GM12892 (cell line): ENCODE results near the gene PRKAR1B.

ENCODE experiments used
- DNase-seq: peaks from one replicate; pipeline ENCODE4 v3.0.0; 2011; ENCODE audit not compliant: insufficient read length
- FAIRE-seq: peaks from 2 replicates; lab custom pipeline; 2011; peaks lifted over from hg19 to GRCh38; lab: Jason Lieb, UNC
- POLR2A ChIP-seq: IDR thresholded peaks from 2 replicates; pipeline ENCODE4 v1.6.1; 2011; ENCODE audit warnings: low read depth, low read length, control low read depth
- POLR2AphosphoS5 ChIP-seq: IDR thresholded peaks from 2 replicates; pipeline ENCODE4 v1.6.1; 2011; ENCODE audit warnings: low read depth, low read length, control low read depth
- TAF1 ChIP-seq: IDR thresholded peaks from 2 replicates; pipeline ENCODE4 v1.6.1; 2011; ENCODE audit warnings: low read depth, mild to moderate bottlenecking, control low read depth, low read length, borderline replicate concordance

The PRKAR1B gene

DNA sequence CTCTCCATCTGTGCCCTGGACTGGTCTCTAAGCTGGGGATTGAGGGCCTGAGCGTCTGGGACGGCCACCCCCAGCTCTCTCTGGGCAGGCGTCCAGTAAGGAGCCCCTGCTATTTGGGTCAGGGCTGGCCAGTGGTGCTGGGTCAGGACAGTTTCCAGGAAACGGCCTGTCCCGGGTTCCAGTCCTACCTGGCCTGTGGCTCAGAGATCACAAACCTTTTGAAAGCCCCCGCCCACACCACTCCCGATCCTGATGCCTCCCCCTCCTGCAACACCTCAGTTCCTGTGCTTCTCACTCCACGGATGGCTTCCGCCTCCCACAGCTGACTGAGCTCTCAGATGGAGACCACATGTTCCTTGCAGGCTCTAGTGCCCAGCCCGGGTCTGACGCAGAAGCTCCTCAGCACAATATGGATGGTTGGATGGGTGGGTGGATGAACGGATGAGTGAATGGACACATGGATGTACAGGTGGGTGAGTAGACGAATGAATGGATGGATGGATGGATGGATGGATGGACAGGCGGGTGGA lies 115.7 kb downstream of the PRKAR1B start:
- no peak for TF ChIP-seq POLR2AphosphoS5
- TF ChIP-seq POLR2A: no peak
- no peak for TF ChIP-seq TAF1
- no peak for FAIRE-seq
- DNase-seq: no peak

DNA sequence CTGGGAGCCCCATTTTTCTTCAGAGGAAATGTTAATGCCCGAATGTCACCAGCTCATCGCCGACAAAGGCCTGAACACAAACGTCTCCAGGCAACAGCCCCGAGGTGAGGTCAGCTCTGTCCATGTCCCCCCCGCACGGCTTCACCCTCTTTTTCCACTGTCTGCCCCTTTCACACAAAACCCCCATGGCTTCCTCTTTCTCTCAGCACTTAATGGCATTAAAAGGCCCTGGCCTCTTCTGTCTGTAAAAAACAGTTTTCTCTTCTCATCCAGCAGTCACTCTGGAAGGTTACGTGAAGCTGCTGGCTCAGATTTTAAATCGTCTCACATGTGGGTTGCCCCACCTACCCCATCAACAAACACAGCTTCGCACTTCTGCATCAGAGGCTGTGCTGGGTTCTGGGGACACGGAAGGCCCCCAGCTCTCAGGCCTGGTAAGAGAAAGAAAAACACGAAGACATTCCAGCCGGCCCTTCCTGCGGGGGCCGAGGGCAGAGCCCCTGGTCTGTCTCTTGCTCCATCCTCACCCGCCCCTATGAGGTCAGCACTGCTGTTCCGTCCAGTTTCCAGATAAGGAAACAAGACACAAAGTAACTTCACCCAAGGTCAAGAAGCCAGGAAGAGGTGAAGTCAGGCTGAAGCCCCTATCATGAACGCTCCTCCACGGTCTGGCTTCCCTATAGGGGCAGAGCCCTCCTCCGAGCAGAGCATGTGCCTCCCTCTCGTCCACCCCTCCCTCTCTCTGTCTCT lies 116.4 kb downstream of the PRKAR1B start:
- TF ChIP-seq TAF1: no peak
- TF ChIP-seq POLR2A: no peak
- TF ChIP-seq POLR2AphosphoS5: no peak
- DNase-seq (no peak), FAIRE-seq (no peak)

DNA sequence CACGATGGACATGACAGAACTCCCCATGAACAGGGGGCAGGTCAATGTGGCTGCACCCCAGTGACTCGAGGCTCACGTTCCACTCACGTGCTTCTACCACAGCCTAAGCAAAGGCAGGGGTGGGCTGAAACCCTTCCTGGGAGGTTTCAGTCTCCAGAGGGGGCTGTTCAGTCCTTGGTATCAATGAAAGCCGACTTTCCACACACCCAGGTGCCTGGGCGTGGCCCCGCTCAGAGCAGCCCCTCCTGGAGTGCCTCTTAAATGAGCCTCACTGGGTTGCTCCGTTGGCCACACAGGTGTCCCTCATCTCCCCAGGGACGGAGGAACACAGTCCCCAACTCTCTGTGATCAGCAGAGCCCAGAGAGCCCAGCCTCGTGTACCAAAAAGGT lies 116.9 kb downstream of the PRKAR1B start:
- DNase-seq (no peak), FAIRE-seq (no peak)
- TF ChIP-seq TAF1 (no peak), POLR2A (no peak), POLR2AphosphoS5 (no peak)

DNA sequence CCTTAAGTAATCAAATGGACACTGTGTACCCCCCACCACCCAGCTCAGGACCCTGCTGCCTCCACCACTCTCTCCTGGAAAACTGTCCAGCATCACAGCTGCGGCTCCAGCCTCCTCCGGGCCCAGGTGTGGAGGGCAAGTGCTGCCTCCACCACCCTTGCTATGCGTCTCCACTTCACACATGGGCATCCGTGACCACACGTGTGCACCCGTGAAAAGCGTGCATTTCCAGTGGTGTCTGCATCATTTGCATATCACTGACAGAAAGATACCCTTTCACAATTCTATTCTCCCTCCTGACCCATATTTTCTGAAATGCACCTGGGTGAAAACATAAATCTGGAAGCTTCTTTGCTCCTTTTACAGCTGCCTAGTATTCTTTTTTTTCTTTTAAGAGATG lies 117.7 kb downstream of the PRKAR1B start:
- DNase-seq: no peak
- no peak for FAIRE-seq
- TF ChIP-seq POLR2AphosphoS5 (no peak), TAF1 (no peak), POLR2A (no peak)

DNA sequence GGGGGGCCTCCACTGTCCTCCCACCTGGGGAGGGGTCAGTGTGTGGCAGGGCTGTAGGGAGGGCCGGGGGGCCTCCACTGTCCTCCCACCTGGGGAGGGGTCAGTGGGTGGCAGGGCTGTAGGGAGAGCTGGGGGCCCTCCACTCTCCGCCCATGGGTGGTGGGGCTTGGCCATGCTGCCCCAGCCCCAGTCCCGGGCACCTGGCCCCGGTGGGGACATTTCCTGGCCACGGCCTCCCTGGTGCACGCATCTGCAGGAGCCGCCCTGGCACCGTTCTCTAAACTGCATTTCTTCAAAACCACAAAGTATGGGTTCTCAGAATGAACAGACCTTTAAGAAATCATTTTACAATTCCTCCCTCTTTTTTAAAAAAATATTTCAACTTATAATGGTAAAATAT lies 118.1 kb downstream of the PRKAR1B start:
- DNase-seq (no peak), FAIRE-seq (no peak)
- TF ChIP-seq POLR2A: no peak
- TF ChIP-seq POLR2AphosphoS5: no peak

DNA sequence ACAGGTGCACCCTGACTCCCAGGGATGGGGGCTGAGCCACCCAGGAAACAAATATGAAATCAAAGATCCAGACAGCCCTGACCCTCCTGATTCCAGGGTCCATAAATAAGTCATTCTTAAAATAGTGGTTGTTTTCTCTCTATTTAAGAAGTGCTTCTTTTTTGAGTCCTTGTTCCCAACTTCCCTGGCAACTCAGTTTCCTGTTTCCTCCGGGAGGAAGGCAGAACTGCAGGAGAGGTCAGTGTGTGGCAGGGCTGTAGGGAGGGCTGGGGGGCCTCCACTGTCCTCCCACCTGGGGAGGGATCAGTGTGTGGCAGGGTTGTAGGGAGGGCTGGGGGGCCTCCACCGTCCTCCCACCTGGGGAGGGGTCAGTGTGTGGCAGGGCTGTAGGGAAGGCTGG lies 118.7 kb downstream of the PRKAR1B start:
- FAIRE-seq: no peak
- DNase-seq: no peak
- TF ChIP-seq TAF1: no peak

DNA sequence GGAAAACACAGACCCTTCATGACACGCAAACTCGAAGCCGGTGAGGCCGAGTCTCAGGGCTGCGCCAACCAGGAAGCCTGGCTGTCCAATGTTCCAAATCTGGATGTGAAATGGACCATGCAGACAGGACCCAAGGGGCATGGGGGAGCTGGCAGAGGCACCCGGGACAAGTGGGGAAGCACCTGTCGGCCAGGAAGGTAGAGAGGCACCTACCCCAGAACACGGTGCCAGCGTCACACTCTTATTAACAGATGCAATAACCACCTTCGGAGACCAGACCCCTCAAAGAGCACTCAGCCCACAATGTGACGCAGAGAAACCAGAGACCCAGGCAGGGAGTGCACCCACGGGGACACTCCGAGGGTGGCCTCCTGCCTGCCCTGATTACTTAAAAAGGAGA lies 119.1 kb downstream of the PRKAR1B start:
- FAIRE-seq (no peak), DNase-seq (no peak)
- TF ChIP-seq POLR2AphosphoS5: no peak
- no peak for TF ChIP-seq TAF1

DNA sequence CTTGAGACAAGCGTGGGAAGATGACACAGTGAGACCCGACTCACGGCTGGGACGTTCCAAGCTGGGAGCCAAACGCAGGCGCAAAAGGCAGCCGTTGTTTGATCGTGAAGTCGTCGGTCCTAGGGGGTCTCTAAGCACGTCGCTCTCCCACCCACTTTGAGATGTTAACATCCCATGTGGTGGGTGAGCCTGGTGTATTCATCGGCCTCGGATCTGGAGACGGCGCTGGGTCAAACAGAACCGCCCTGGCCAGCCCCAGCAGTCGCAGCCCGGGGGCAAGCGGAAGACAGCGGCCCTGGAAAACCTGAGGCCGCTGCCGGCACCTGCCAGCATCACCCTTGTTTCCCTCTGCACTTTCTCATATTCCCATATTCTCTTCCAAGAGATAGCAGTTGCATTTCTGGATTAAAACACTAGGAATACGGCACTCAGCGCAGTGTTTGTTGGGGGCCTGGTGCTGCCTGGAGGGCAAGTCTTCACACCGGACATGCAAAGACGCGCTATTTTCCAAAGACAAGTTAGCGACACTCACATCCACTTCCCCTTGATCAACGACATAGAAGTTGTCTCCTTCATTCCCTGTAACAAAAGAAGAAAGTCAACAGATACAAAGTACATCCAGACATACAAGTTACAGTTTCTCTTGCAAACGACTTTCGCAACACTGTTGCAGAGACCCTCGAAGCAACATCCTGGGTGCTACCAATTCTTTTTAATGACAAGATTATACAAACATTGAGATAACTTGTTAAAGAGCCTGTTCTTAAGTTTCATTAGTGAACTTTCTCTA lies 121.2 kb downstream of the PRKAR1B start:
- no peak for DNase-seq
- TF ChIP-seq POLR2A (no peak), TAF1 (no peak), POLR2AphosphoS5 (no peak)
- FAIRE-seq: no peak

DNA sequence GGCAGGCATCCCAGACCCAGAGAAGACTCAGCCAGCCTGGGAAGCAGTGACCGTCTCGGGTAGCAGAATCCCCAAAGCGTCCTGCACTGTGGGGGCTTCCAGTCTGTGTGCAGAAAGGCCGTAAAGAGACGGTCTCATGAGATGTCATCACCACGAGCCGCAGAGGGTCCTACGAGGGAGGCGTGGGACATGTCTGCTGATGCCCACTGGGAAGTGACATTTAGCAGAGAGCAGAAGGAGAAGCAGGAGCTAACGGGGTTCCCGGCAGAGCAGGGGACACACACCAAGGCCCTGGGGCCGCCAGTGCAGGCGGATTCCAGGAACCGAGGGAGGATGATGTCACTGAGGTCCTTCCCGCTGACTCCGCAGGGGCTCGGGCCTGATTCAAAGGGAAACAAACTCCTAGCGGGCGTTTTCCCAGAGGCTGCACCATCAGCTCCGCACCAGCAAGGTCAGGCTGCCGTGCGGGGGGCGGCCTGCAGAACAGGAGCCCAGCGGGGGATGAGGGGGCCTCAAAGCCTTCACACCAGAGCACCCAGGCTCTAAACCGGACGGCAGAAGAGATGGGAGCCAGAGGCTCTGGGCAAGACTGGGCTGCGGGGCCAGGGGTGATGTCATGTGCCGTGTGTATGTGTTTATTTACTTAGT lies 122.1 kb downstream of the PRKAR1B start:
- no peak for FAIRE-seq
- DNase-seq: no peak
- TF ChIP-seq TAF1 (no peak), POLR2A (no peak), POLR2AphosphoS5 (no peak; the same call in 1 of the 2 replicates)

DNA sequence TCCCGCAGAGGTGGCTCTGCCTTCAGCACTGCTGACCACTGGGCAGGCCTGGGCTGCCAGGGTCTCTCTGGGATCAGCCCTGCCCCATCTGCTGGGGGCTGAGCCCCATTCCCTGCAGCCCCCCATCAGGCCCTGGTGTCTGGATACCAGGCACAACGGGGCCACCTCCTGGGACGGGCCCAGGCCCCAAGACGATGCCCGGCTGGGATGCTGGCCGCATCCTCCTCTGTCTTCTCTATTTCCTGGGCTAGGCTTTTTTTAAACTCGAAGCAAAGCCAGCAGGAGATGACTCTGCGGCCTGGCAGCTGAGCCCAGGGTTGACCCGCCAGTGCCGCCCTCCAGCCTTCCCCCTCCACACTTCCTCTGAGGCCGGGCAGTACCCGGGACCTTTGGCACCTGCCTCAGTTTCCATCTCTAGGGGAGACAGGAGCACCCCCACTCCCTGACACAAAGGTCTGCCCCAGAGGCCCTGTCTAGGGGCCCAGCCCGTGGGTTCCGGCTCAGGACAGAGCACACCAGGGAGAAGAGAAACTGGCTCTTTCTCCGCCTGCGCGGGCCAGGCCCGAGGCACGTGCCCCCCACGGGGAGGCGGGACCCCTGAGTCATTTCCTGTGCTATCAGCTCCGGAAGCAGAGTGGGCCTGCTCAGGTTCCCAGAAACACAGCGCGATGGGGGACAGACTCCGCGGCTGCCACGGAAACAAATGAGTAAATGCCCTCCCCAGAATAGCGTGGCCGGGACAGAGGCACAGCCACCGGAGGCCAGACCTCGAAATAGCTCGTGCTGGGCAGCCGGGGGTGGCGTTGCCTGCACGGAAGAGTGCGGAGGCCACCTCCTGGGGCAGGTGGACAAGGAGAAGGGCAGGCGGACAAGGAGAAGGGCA lies 122.8 kb downstream of the PRKAR1B start:
- DNase-seq: peak; percentile 80
- peak; percentile 79 for TF ChIP-seq POLR2A
- TF ChIP-seq POLR2AphosphoS5: peak; percentile 40; the same call in 1 of the 2 replicates
- peak; percentile 67; the same call in 1 of the 2 replicates for TF ChIP-seq TAF1
- FAIRE-seq: peak; percentile 76

DNA sequence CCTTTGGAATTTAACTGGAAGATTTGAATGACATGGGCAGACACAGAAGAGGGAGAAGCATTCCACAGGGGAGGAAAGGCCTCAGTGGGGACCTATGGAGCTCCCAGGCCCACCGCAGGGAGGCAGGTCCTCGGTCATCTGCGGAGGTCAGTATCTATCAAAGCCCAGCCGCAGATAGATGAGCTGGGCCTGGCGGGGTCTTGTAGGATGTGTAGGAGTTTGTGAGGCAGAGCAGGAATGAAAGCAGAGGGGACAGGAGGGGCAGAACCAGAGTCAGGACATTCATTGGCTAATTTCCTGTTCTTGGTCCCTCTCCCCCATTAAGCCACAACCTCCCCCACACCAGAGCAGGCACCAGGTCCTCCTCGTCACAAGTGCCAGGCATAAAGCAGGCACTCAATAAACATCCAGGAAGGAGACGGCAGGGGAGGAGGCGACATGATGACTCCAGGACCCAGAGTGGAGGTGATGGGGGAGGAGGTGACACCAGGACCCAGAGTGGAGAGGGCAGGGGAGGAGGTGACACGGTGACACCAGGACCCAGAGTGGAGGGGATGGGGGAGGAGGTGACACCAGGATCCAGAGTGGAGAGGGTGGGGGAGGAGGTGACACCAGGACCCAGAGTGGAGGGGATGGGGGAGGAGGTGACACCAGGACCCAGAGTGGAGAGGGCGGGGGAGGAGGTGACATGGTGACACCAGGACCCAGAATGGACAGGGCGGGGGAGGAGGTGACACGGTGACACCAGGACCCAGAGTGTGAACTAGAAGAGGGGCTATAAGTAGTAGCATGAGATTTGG lies 123.7 kb downstream of the PRKAR1B start:
- FAIRE-seq (peak; percentile 83), DNase-seq (no peak)
- TF ChIP-seq POLR2AphosphoS5 (no peak), TAF1 (no peak), POLR2A (no peak)
